EL (cell line): Measurements from ENCODE around the gene CDK13.
"Not testable (repeated sequence)": the region's sequence is repeated elsewhere in the genome, so short reads cannot be mapped to it uniquely, and the experiment has no call there.

Source experiments
- DNase-seq: peaks from one replicate; pipeline ENCODE4 v3.0.0-alpha.2; 2016

Gene CDK13

GRCh38 chr7:40105879-40106473, 155.9 kb downstream of the CDK13 start:
- no peak for DNase-seq

- no peak for DNase-seq
Measured at GRCh38 chr7:40115936-40116335, 165.9 kb downstream of the CDK13 start.

GRCh38 chr7:40117199-40117598, 167.1 kb downstream of the CDK13 start:
- not testable (repeated sequence) for DNase-seq

- not testable (repeated sequence) for DNase-seq
Measured at GRCh38 chr7:40118201-40118600, 168.1 kb downstream of the CDK13 start.

GRCh38 chr7:40120020-40120419, 170.0 kb downstream of the CDK13 start:
- DNase-seq, result no peak

- not testable (repeated sequence) for DNase-seq
Measured at GRCh38 chr7:40122100-40122939, 172.3 kb downstream of the CDK13 start.

GRCh38 chr7:40122940-40123254, 172.8 kb downstream of the CDK13 start:
- DNase-seq, result no peak

DNA sequence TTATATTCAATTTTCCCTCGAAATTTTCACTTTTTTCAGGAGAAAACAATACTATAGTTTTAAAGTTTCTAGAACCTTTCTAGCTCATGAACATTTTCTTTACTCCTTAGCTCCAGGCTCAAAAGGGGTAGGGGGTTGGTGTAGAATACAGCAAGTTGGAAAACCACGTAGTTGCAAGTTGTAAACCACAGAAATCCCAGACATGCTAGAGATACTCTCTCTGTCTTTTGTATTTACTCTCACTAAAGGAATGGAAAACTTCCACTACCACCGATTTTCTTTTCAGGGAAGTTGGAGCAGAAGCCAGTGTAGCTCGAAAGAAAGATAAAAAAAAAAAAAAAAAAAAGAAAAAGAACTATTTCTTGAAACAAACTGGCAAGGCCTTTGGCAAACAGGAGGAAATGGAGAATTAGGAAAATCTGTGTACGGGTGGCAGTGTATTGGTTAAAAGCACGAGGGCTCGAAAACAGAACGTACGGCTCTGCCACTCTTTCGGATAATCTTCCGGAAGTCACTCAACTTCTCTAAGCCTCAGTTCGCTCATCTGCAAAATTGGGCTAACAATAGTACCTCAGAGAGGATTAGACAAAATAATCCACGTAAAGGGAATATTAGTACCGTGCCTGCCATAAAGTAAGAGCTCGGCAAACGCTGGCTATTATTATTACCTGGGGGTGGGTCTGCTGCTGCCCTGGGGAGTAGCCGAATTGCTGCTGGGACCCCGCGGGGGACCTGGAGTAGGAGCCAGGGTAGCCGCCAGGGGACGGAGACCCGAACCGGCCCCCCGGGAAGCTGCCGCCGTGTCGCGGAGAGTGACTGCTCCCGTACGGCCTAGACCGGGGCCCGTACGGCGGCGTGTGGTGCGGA, 183.7 kb downstream of the CDK13 start:
- DNase-seq, result peak; percentile 17

GRCh38 chr7:40134428-40135316, 184.6 kb downstream of the CDK13 start, which contains the start of the genes MPLKIP and SUGCT:
TSS of gene MPLKIP (minus strand) at chr7:40134622. CDS start at chr7:40134567, 55 bp downstream.
TSS of gene SUGCT (plus strand) at chr7:40135005.
- DNase-seq, result peak; percentile 84

- no peak for DNase-seq
Measured at GRCh38 chr7:40135317-40135610, 185.2 kb downstream of the CDK13 start.

GRCh38 chr7:40137563-40137962, 187.5 kb downstream of the CDK13 start:
- no peak for DNase-seq

DNA sequence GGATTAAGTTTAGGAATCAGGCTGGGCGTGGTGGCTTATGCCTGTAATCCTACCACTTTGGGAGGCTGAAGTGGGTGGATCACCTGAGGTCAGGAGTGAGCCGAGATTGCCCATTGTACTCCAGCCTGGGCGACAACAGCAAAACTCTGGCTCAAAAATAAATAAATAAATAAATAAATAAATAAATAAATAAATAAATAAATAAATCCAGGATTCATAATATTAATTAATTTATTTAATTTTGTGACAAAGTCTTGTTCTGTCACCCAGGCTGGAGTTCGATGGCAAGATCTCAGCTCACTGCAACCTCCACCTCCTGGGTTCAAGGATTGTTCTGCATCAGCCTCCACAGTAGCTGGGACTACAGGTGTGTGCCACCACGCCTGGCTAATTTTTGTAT, 188.9 kb downstream of the CDK13 start:
- DNase-seq, result no peak

DNA sequence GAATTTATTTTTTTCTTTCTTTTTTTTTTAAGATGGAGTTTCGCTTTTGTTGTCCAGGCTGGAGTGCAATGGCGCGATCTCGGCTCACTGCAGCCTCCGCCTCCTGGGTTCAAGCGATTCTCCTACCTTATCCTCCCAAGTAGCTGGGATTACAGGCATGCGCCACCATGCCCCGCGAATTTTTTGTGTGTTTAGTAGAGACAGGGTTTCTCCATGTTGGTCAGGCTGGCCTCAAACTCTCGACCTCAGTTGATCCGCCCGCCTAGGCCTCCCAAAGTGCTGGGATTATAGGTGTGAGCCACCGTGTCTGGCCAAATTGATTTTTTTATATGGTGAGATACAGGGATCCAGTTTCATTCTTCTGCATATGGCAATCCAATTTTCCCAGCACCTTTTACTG, 189.8 kb downstream of the CDK13 start:
- DNase-seq, result not testable (repeated sequence)

DNA sequence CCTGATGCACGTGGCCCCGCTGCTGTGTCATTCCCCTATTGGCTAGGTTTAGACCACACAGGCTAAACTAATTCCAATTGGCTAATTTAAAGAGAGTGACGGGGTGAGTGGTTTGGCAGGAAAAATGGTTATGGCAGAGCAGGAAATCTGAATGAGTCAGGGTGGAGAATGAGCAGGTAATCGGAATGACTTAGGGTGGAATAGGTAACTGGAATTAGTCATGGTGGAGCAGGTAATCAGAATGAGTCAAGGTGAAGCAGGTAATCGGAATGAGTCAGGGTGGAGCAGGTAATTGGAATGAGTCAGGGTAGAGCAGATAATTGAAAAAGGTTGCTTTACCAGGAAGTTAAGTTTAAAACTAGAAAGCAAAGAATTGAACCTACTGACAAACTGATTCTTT, 191.9 kb downstream of the CDK13 start:
- DNase-seq, result not testable (repeated sequence)

DNA sequence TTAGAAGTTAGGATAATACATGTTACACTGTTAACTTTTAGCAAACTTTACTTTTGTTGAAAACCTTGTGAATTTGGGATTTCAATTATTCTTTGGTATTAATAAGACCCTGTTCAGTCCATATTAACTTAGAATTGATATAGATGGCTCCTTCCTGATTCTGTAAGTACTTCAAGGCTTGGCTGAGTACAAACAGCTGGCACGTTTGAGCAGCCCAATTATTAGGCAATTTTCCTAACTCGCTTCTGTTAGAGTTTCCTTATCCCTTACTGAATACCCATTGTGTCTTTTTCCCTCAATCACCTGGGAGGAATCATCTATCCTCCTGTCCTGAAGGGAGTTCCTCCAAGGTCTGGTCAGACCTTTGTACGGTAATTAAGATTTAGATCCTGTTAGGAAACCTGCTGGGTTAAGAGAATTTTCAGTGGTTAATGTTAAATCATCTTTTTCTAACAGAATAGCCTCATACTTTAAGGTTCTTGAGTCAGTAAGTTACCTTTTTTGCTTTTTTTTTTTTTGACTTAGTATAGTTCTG, 195.6 kb downstream of the CDK13 start:
- DNase-seq, result not testable (repeated sequence)

- peak; percentile 51 for DNase-seq
Measured at GRCh38 chr7:40147371-40148246, 197.6 kb downstream of the CDK13 start.

DNA sequence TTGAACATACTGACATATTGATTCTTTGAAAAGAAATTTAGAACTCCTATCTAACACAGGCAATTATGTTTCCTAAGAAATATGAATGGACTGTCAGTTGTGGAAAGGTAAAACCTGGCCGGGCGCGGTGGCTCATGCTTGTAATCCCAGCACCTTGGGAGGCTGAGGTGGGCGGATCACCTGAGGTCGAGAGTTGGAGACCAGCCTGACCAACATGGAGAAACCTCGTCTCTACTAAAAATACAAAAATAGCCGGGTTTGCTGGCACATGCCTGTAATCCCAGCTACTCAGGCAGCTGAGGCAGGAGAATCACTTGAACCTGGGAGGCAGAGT, 198.2 kb downstream of the CDK13 start:
- DNase-seq, result not testable (repeated sequence)

DNA sequence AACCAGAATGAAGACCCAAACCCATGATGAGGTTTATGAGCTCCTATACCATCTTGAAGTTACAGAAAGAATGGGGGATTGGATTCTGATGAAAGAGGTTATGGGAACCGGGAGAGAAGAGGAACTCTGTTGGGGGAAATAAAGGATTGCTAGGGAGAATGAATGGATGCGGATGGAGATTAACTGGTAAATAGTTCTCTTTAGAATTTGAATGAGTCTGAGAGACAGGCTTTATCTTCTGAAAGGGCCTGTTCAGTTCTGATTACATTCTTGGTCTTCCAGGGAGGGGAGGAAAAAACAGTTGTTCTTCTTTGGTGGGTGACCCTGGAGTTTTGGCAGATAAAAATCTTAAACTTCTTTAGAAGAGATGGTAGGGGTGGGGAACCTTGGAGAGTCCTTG, 198.6 kb downstream of the CDK13 start:
- DNase-seq, result no peak
